Muscle layer of duodenum (tissue), 2 donors: Measurements from ENCODE around the gene PMFBP1.
"Not testable (repeated sequence)": the region's sequence is repeated elsewhere in the genome, so short reads cannot be mapped to it uniquely, and the experiment has no call there.

Source experiments
- H3K27ac ChIP-seq: one replicate; pipeline ENCODE4 v1.7.0; 2013; ENCODE audit warnings: mild to moderate bottlenecking, low read length
- H3K27me3 ChIP-seq: one replicate; pipeline ENCODE4 v1.7.0; 2013; ENCODE audit warnings: low read depth, mild to moderate bottlenecking, control low read depth, low read length
- H3K36me3 ChIP-seq, 2 donors: one replicate each; pipeline ENCODE4 v1.7.0; 2013; ENCODE audit warnings: low read length in 2 of 2, control low read depth in 1 of 2, mild to moderate bottlenecking in 1 of 2; ENCODE audit not compliant: insufficient read depth in 2 of 2, control insufficient read depth in 1 of 2
- H3K4me1 ChIP-seq, 2 donors: one replicate each; pipeline ENCODE4 v1.7.0; 2013; ENCODE audit warnings: low read length in 2 of 2, mild to moderate bottlenecking in 2 of 2, control low read depth in 1 of 2, moderate library complexity in 1 of 2; ENCODE audit not compliant: insufficient read depth in 2 of 2, control insufficient read depth in 1 of 2
- H3K4me3 ChIP-seq, 2 donors: one replicate each; pipeline ENCODE4 v1.7.0; 2013; ENCODE audit warnings: low read length in 2 of 2, low read depth in 1 of 2, mild to moderate bottlenecking in 1 of 2
- H3K9me3 ChIP-seq, 2 donors: one replicate each; pipeline ENCODE4 v1.7.0; 2013; ENCODE audit warnings: low read length in 2 of 2, control low read depth in 1 of 2, mild to moderate bottlenecking in 1 of 2; ENCODE audit not compliant: control insufficient read depth in 1 of 2
- donor health status: healthy.

Gene PMFBP1

DNA sequence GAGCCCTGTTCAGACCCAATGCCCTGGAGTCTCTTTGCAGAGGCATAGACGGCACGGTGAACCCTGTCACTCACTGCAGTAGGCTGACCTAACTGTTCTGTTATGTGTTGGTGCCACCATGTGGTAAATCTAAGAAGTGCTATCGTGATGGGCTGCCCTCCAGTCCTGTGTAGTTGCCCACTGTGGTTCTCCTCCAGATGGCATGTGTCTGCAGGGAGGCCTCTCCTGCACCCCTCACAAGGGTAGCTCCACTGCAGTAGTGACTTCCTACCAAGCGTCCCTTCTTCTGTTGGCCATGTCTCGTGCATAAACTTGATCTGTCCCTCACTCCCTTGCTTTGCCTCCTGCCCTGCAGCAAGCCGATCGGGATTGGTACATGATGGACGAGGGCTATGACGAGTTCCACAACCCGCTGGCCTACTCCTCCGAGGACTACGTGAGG is 72.6 kb downstream of the PMFBP1 start:
- no peaks in the 10 kb centered on the region for H3K9me3 ChIP-seq
- H3K36me3 ChIP-seq: peaks cover 82% of the 10 kb centered on the region in 2 donors

DNA sequence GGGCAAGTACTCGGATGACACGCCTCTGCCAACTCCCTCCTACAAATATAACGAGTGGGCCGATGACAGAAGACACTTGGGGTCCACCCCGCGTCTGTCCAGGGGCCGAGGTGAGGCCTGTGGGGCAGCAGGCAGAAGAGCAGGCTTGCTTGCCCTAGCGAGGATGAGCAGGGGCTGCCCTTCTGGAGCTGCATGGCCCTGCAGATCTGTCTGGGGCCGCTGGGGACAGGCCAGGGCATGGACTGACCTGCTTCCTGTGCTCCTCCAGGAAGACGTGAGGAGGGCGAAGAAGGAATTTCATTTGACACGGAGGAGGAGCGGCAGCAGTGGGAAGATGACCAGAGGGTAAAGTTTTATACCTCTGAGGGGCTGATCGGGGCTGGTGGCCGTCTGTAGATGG is 73.0 kb downstream of the PMFBP1 start:
- Histone ChIP-seq H3K27ac (no peak overlapping the region), H3K4me1 (peaks cover 10 to 17% of the 10 kb centered on the region in 2 donors), H3K9me3 (no peaks in the 10 kb centered on the region), H3K36me3 (peaks cover 77 to 78% of the 10 kb centered on the region in 2 donors), H3K4me3 (no peak overlapping the region), H3K27me3 (no peaks in the 10 kb centered on the region)

More for the DNA sequence above, 72.6 kb downstream of the PMFBP1 start:
- Histone ChIP-seq H3K27ac (no peak overlapping the region), H3K27me3 (no peaks in the 10 kb centered on the region), H3K4me3 (no peak overlapping the region), H3K4me1 (peaks cover 10 to 15% of the 10 kb centered on the region in 2 donors)

DNA sequence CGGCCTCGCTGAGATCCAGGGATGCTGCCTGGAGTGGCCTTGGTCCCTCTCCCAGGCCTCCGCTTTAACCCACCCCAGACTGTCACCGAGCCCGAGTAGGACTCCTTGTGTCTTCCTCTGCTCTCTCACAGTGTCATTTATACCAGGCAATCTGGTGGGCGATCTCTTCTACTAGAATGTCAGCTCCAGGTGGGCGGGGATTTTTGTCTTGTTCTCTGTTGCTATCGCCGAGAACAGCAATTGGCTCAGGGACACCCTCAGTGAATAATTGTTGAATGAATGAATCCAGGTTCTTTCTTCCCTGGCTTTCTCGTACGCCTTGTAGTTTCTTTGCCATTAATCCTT is 77.7 kb downstream of the PMFBP1 start:
- peak overlapping the region; percentile 93 to 97 for H3K4me3 ChIP-seq
- peak overlapping the region; percentile 90 for H3K27ac ChIP-seq
- H3K9me3 ChIP-seq: no peaks in the 10 kb centered on the region
- peaks cover 41 to 42% of the 10 kb centered on the region in 2 donors for H3K36me3 ChIP-seq
- H3K4me1 ChIP-seq: peaks cover 15 to 37% of the 10 kb centered on the region in 2 donors
- no peaks in the 10 kb centered on the region for H3K27me3 ChIP-seq

DNA sequence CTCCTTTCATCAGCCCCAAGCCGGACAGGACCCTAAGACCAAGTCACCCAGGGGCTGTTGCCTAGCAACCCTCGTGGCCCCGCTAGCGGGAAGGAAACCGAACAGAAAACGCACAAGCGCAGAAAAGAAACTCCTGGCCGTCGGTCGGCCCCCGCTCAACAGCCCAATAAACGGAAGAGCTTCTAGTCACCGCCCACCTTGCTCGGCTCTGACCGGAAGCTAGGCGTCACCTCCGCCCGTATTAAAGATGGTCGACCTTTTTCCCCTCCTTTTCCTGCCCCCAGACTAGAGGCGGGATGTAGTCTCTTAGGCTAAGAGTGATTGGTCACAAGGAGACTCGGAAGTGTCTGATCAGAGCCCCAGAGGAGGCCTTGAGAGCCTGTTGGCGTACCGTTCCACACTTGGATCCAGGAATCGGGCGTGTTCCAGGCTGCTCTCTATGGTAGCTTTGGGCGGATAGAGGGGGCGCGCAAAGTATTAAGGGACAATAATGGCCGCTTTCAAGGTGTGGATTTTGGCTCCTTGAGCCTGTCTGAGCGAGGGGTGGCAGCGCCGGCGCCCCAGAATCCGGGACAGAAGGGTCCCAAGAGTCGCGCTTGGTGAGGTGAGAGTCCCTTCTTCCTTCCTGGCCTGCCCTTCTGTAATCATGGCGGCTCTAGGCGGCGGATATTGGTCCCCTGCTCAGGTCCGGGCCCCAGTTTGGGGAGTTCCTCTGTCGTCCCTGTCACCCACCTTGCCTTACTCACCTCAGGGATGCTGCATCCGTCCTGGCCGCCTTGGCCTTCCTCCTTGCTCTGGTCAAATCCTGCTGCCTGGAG is 78.3 kb downstream of the PMFBP1 start, which contains the start of the genes DHX38 and TXNL4B:
TSS of gene DHX38 (plus strand) at position 400 of the 818 bp plus-strand sequence. CDS start 2,311 bp downstream, outside the sequence.
TSS of gene TXNL4B (minus strand) at position 173 of the 818 bp plus-strand sequence. CDS start 2,871 bp downstream, outside the sequence.
- no peaks in the 10 kb centered on the region for H3K27me3 ChIP-seq
- H3K4me1 ChIP-seq: peaks cover 15 to 37% of the 10 kb centered on the region in 2 donors
- peak within 1 kb of the TSS; percentile 90 for H3K27ac ChIP-seq
- H3K36me3 ChIP-seq: peaks cover 41 to 42% of the 10 kb centered on the region in 2 donors
- no peaks in the 10 kb centered on the region for H3K9me3 ChIP-seq
- peak within 1 kb of the TSS; percentile 93 to 97 for H3K4me3 ChIP-seq

DNA sequence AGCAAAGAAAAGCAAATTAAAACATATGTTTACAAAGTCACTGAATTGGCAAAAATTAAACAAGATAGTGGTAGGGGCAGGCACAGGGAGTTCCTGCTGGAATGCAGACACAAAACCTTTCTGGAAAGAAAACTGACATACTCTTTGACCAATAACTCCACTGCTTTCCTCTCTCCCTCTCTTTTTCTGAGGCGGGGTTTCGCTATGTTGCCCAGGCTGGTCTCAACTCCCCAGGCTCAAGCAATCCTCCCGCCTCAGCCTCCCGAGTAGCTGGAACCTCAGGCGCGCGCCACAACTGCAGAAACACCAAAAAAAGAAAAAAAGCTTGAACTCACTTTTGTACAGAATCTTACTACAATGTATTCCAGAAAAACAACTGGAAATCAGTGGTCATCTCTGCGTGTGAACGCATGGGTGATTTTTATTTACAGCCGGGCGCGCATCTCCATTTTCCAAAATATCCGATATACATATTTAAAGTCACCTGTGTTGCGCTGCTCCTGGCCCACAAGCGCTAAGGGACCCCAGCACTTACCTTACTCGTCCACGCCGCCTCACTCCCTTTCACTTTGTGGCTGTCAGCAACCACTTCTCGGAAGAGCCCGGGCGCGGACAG is 79.0 kb downstream of the PMFBP1 start:
- Histone ChIP-seq H3K27me3 (no peaks in the 10 kb centered on the region), H3K4me3 (peak overlapping the region; percentile 93 to 97), H3K4me1 (peaks cover 15 to 37% of the 10 kb centered on the region in 2 donors), H3K9me3 (no peaks in the 10 kb centered on the region), H3K36me3 (peaks cover 42 to 45% of the 10 kb centered on the region in 2 donors), H3K27ac (peak overlapping the region; percentile 90)

DNA sequence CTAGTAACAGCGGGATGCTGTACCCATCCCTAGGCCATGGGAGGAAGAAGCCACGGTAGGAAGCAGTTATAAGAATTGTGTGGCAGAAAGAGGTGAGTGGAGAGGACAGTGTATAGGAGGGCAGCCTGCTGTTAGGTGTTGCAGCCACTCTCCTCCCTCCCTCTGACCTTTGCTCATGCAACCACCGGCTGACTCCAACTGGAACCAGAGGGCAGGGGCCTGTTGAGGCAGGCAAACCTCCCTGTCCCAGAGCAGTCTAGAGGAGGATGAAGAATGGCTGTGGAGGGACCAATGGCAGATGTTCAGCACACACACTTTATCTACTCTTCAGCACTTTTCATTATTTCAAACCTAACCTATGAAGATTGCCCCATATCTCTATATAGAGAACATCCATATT is 80.7 kb downstream of the PMFBP1 start:
- Histone ChIP-seq H3K9me3 (no peaks in the 10 kb centered on the region), H3K4me1 (peaks cover 15 to 37% of the 10 kb centered on the region in 2 donors)

DNA sequence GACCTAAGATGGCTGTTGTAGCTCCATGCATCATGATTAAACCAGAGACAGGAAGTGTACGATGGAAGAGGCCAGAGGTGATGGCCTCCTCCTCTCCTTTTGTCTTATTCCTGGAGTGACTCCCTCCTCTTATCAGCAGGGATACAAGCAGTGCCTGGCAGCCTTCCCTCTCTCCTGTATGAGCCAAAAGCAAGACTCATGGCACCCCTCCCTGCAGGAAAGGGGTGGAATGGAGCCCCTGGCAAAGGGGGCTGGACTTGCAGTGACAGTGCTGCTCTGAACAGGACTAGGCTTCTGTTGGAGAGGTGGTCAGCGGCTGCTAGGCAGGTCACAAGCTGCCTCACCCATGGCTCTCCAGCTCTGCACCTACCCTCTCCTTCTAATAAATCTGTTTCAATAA is 87.0 kb downstream of the PMFBP1 start:
- no peaks in the 10 kb centered on the region for H3K27me3 ChIP-seq
- no peak overlapping the region for H3K27ac ChIP-seq
- H3K9me3 ChIP-seq: no peaks in the 10 kb centered on the region
- no peaks in the 10 kb centered on the region for H3K4me1 ChIP-seq
- no peak overlapping the region for H3K4me3 ChIP-seq
- peaks cover 39 to 55% of the 10 kb centered on the region in 2 donors for H3K36me3 ChIP-seq

More for the DNA sequence above, 80.7 kb downstream of the PMFBP1 start:
- no peak overlapping the region for H3K4me3 ChIP-seq
- no peaks in the 10 kb centered on the region for H3K27me3 ChIP-seq
- peaks cover 33 to 39% of the 10 kb centered on the region in 2 donors for H3K36me3 ChIP-seq
- no peak overlapping the region for H3K27ac ChIP-seq

DNA sequence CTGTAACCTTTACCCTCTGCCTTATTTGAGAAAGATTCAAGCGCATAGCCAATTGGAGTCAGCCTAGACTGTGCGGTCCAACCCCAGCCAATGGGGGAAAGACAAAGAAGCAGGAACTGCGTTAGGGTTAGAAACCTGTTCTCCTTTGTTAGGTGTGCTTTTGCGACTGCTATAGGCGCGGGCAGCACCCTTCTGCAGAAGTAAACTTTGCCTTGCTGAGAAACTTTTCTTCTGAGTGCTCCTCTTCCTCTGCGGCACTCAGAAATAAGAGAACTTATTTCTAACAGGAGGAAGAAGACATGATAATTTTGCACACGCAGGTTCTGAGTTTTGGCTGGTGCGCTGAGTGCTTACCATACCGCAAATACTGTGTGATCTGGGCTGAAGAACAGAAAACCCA is 87.5 kb downstream of the PMFBP1 start:
- peaks cover 34 to 49% of the 10 kb centered on the region in 2 donors for H3K36me3 ChIP-seq
- no peaks in the 10 kb centered on the region for H3K9me3 ChIP-seq
- no peaks in the 10 kb centered on the region for H3K27me3 ChIP-seq
- no peaks in the 10 kb centered on the region for H3K4me1 ChIP-seq
- no peak overlapping the region for H3K4me3 ChIP-seq
- no peak overlapping the region for H3K27ac ChIP-seq

DNA sequence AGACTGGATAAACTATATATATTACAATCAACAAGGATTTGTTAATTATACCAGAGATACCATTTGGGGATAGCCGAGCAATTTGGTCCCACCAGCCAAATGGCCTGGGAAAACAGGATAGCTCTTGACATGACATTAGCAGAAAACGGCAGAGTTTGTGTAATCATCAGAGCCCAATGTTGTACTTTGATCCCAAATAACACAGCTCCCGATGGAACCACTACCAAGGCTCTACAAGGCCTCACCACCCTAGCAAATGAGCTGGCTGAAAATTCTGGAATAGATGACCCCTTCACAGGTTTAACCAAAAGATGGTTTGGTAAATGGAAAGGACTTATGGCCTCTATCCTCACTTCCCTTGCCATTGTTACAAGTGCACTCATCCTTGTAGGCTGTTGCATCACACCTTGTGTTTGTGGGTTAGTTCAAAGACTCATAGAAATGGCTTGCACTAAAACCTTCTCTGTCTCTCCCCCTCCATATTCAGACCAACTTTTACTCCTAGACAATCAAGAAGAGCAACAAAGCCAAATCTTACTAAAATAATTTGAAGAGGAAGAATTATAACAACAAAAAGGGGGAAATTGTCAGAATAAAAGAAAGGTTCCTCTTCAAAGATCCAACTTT is 88.1 kb downstream of the PMFBP1 start:
- H3K36me3 ChIP-seq: peaks cover 28 to 44% of the 10 kb centered on the region in 2 donors
- H3K27me3 ChIP-seq: no peaks in the 10 kb centered on the region
- no peak overlapping the region for H3K27ac ChIP-seq
- H3K4me1 ChIP-seq: no peaks in the 10 kb centered on the region
- H3K4me3 ChIP-seq: no peak overlapping the region
- H3K9me3 ChIP-seq: no peaks in the 10 kb centered on the region

DNA sequence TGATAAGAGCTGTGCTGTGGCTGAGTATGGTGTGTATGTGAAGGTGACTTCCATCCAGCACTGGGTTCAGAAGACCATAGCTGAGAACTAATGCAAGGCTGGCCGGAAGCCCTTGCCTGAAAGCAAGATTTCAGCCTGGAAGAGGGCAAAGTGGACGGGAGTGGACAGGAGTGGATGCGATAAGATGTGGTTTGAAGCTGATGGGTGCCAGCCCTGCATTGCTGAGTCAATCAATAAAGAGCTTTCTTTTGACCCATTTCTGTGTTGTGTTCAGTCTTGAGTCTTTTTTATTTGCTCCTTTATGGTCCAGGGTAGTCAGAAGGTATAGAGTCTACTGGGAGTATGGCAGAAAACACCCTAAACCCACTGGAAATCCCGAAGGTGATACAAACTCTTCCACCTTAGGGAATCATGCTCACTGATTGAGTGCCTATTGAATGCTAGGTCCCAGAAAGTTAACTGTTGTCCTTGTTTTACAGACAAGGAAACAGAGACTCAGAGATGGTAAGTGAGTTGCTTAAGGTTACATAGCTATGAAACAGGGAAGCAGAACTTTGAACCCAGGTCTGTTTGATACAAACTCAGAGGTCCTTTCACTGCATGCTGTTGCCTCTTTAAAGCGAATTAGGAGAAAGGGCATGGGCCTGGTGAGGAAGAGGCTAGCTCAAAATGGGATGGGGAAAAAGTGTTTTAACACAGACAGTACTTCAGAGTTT is 94.8 kb downstream of the PMFBP1 start:
- H3K36me3 ChIP-seq, H3K27ac ChIP-seq, H3K9me3 ChIP-seq, H3K4me3 ChIP-seq, H3K27me3 ChIP-seq: not testable (repeated sequence)
- H3K4me1 ChIP-seq: peaks cover 0 to 12% of the 10 kb centered on the region in 2 donors
